ENCODE results near the gene MPO. TPM values are rescaled to one million over a fixed set of nuclear protein-coding genes. Genes with fewer than 3 reads are reported as not detected.

The MPO gene
- total and polyA plus RNA-seq, 2 of the 4 experiments (the other 2 are of a cell fraction): not detected

DNA sequence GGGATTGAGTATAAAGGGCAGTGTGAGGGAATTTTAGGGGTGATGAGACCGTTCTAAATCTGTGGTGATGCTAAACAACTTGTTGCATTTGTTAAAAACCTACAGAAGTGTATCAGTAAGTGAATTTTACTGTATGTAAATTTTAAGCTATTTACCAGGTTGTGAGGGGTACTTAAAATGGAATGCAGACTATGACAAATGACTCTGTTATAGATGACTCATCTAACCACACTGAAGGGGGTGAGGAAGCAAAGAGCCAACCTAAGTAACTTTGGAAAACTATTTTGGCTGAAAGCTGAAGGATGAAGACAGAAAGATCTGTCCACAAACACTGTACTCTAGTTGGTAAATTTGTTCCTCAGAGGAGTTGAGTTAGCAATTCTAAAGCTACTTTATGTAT is 56.4 kb downstream of the MPO start:
- H3K14ac ChIP-seq (replicated peaks; ENCODE audit: low read depth, low read length): no peak overlapping the region
- H3K4me1 ChIP-seq (ENCODE audit: control insufficient read depth, insufficient read depth, low read length): peaks cover 3% of the 10 kb centered on the region; the same call in 1 of the 2 replicates
- H2BK120ac ChIP-seq (ENCODE audit: low read depth, low read length): no peak overlapping the region
- no peak for TF ChIP-seq CHD1 (IDR thresholded peaks at IDR 0.05; ENCODE audit: low read depth, low read length)
- peak; percentile 47; the same call in 1 of the 2 replicates for TF ChIP-seq FOS (IDR thresholded peaks at IDR 0.05; ENCODE audit: low read depth, low read length)
- TF ChIP-seq RFX5 (IDR thresholded peaks at IDR 0.05; ENCODE audit: low read depth, low read length): no peak
- TF ChIP-seq, protein P1, sequence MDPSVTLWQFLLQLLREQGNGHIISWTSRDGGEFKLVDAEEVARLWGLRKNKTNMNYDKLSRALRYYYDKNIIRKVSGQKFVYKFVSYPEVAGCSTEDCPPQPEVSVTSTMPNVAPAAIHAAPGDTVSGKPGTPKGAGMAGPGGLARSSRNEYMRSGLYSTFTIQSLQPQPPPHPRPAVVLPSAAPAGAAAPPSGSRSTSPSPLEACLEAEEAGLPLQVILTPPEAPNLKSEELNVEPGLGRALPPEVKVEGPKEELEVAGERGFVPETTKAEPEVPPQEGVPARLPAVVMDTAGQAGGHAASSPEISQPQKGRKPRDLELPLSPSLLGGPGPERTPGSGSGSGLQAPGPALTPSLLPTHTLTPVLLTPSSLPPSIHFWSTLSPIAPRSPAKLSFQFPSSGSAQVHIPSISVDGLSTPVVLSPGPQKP (IDR thresholded peaks at IDR 0.05; ENCODE audit: borderline replicate concordance, low read depth, low read length): no peak
- TF ChIP-seq POLR2A (IDR thresholded peaks at IDR 0.05; ENCODE audit: low read depth, low read length): no peak
- intact Hi-C loops (cut with micrococcal nuclease): no loop called here
- H3K27ac ChIP-seq (ENCODE audit: insufficient read depth, low read length): no peak overlapping the region
- no peak overlapping the region for H3K18ac ChIP-seq (ENCODE audit: low read depth, low read length)
- H2AK9ac ChIP-seq (replicated peaks; ENCODE audit: low read depth, low read length, poor library complexity): no peak overlapping the region
- no peak overlapping the region for H2AK5ac ChIP-seq (ENCODE audit: low read depth, low read length)
- H4K20me1 ChIP-seq (ENCODE audit: insufficient read depth, low read length): no peaks in the 10 kb centered on the region
- 25% methylated on average over 1 of the region's 1 CpG; no CpG with 5 or more reads in 1 of the 2 experiments for WGBS, 2 experiments (ENCODE audit: extremely low coverage in 2 of 2, insufficient read length in 1 of 2)
- no peaks in the 10 kb centered on the region; the same call in 1 of the 2 replicates for H3K27me3 ChIP-seq (ENCODE audit: control insufficient read depth, insufficient read depth, low read length)
- H2BK5ac ChIP-seq (ENCODE audit: low read depth, low read length, poor library complexity, severe bottlenecking): no peak overlapping the region
- in situ Hi-C loops (cut with MboI; ENCODE audit: low sequenced_read_pairs): no loop called here
- H2AFZ ChIP-seq (replicated peaks; ENCODE audit: low read length, poor library complexity): no peak overlapping the region
- dilution Hi-C loops (cut with HindIII; ENCODE audit: low sequenced_read_pairs, unreplicated experiment): no loop called here
- H3K9me3 ChIP-seq (ENCODE audit: control insufficient read depth, insufficient read depth, low read length): no peaks in the 10 kb centered on the region
- no peak overlapping the region for H3K4me3 ChIP-seq (ENCODE audit: insufficient read depth, low read depth, low read length)
- ChIA-PET POLR2A (ENCODE audit: unreplicated experiment) (no interaction called here), CTCF (no interaction called here)
- no peak overlapping the region for H3K9ac ChIP-seq (ENCODE audit: low read depth, low read length)
- H2BK15ac ChIP-seq (ENCODE audit: low read depth, low read length): no peak overlapping the region
- BruUV-seq (replicated peaks): no TSS peak
- H3K56ac ChIP-seq (ENCODE audit: extremely low read depth, insufficient read depth, low read length): 0 out of 2 replicates have a peak overlapping the region, but pooled peaks have one; percentile 16
- H4K5ac ChIP-seq (ENCODE audit: low read depth, low read length): no peak overlapping the region
- no peak overlapping the region for H3K23ac ChIP-seq (ENCODE audit: low read depth, low read length)
- ATAC-seq (ENCODE audit: low read depth): no peak
- H3K79me1 ChIP-seq (ENCODE audit: low read depth in 1 of 2, low read length in 2 of 2): no peaks in the 10 kb centered on the region
- H3K36me3 ChIP-seq (ENCODE audit: control insufficient read depth, insufficient read depth, low read length): no peaks in the 10 kb centered on the region
- H3K4ac ChIP-seq (ENCODE audit: low read depth, low read length): no peak overlapping the region
- no peak overlapping the region for H3K4me2 ChIP-seq (ENCODE audit: low read depth, low read length)
- no peak overlapping the region for H4K91ac ChIP-seq (ENCODE audit: insufficient read depth, low read depth, low read length)
- H3K9me1 ChIP-seq (ENCODE audit: insufficient read depth, low read length): peaks cover 2% of the 10 kb centered on the region; the same call in 1 of the 2 replicates
- no peak overlapping the region for H4K8ac ChIP-seq (ENCODE audit: low read depth in 2 of 2, low read length in 2 of 2)
- no peak overlapping the region for H2BK20ac ChIP-seq (ENCODE audit: low read depth, low read length)
- DNase-seq: peak; percentile 46

Other genes starting within 250 kb of the MPO start
- 9.1 and 12.8 TPM in 2 replicates for gene DYNLL2, start 197.5 kb downstream of the MPO start, total RNA-seq (2012; rRNA removed)
- gene DYNLL2, start 197.5 kb downstream of the MPO start, polyA plus RNA-seq (2012; rRNA removed): 11.9 and 14.2 TPM in 2 replicates
- not detected in 2 replicates for gene OR4D1, start 132.6 kb downstream of the MPO start, total RNA-seq (2012; rRNA removed)
- gene OR4D1, start 132.6 kb downstream of the MPO start, polyA plus RNA-seq (2012; rRNA removed): not detected in 2 replicates
- not detected in 2 replicates for gene OR4D2, start 114.0 kb downstream of the MPO start, total RNA-seq (2012; rRNA removed)
- not detected in 2 replicates for gene OR4D2, start 114.0 kb downstream of the MPO start, polyA plus RNA-seq (2012; rRNA removed)
- not detected in 2 replicates for gene EPX, start 88.2 kb downstream of the MPO start, total RNA-seq (2012; rRNA removed)
- not detected in 2 replicates for gene EPX, start 88.2 kb downstream of the MPO start, polyA plus RNA-seq (2012; rRNA removed)
- gene MKS1, start 61.7 kb downstream of the MPO start, total RNA-seq (2012; rRNA removed): 8.9 and 11.5 TPM in 2 replicates
- gene MKS1, start 61.7 kb downstream of the MPO start, polyA plus RNA-seq (2012; rRNA removed): 11.0 and 13.2 TPM in 2 replicates
- gene LPO, start 42.4 kb downstream of the MPO start, total RNA-seq (2012; rRNA removed): not detected in 2 replicates
- gene LPO, start 42.4 kb downstream of the MPO start, polyA plus RNA-seq (2012; rRNA removed): not detected in 2 replicates
- gene TSPOAP1, start 47.9 kb upstream of the MPO start, total RNA-seq (2012; rRNA removed): 0.56 and 0.90 TPM in 2 replicates
- 1.2 and 1.6 TPM in 2 replicates for gene TSPOAP1, start 47.9 kb upstream of the MPO start, polyA plus RNA-seq (2012; rRNA removed)
- 51.6 and 83.6 TPM in 2 replicates for gene SUPT4H1, start 71.3 kb upstream of the MPO start, total RNA-seq (2012; rRNA removed)
- 97.3 and 129 TPM in 2 replicates for gene SUPT4H1, start 71.3 kb upstream of the MPO start, polyA plus RNA-seq (2012; rRNA removed)
- under 0.01 TPM in 2 replicates for gene RNF43, start 136.6 kb upstream of the MPO start, total RNA-seq (2012; rRNA removed)
- not detected in 2 replicates for gene RNF43, start 136.6 kb upstream of the MPO start, polyA plus RNA-seq (2012; rRNA removed)
- not detected in 2 replicates for gene HSF5, start 207.5 kb upstream of the MPO start, total RNA-seq (2012; rRNA removed)
- gene HSF5, start 207.5 kb upstream of the MPO start, polyA plus RNA-seq (2012; rRNA removed): not detected in 2 replicates
- 42.5 and 60.0 TPM in 2 replicates for gene MTMR4, start 233.7 kb upstream of the MPO start, total RNA-seq (2012; rRNA removed)
- 13.2 and 15.0 TPM in 2 replicates for gene MTMR4, start 233.7 kb upstream of the MPO start, polyA plus RNA-seq (2012; rRNA removed)